NT2/D1 (cell line): ENCODE results near the gene FKBP15.

ENCODE experiments used
- YY1 ChIP-seq: IDR thresholded peaks from 2 replicates; pipeline ENCODE4 v1.6.1; 2011; ENCODE audit not compliant: insufficient read length, insufficient read depth
- ZNF274 ChIP-seq: IDR thresholded peaks from 2 replicates; pipeline ENCODE4 v1.6.1; 2011; ENCODE audit warnings: mild to moderate bottlenecking, low read depth, low read length

GRCh38 chr9:113219186-113219936 lies 1.7 kb downstream of the FKBP15 start:
- no peak for TF ChIP-seq ZNF274
- TF ChIP-seq YY1, result no peak
